HG03196 (cell line): ENCODE measurements around the gene DNAJC22.
"Not testable (repeated sequence)": the region's sequence is repeated elsewhere in the genome, so short reads cannot be mapped to it uniquely, and the experiment has no call there.

Experiments used
- ATAC-seq: cut with Tn5 transposase; IDR thresholded peaks from one replicate; pipeline ENCODE4 v1.9.1; 2021; ENCODE audit not compliant: unreplicated experiment

Gene DNAJC22

DNA sequence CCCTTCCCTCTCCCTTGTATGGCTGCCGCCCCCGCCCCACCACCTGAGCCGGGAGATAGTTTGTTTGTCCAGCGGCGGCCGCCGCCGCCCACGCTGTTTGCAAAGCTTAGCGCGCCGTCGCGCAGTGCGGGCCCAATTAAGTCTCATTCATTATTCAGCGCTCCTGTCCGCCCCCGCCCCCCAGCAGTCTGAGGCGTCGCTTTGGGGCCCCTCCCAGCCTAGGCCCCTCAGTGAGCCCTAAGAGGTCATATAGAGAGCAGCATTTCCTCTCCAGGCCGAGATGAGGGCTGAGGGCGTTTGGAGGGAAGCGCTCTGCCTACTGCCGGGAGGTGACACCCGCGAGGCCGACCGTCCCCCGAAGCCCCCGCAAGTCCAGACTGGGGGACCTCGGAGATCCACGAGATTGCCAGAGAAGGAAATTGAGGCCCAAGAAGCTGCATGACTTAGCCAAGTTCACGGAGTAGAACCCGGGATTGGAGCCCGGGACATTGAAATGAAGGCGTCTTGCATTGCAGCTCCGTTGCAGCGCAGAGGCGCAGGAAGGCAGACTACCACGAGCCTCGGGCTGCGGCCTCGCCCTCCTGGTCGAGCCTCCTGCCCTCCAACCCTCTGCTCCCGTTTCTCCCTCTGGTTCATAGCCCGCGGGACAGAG is at the start of gene DNAJC22:
Gene DNAJC22, plus strand, starts transcription at position 230 of the 652 bp plus-strand sequence. CDS start 1,985 bp downstream, outside the sequence.
- no peak for ATAC-seq

DNA sequence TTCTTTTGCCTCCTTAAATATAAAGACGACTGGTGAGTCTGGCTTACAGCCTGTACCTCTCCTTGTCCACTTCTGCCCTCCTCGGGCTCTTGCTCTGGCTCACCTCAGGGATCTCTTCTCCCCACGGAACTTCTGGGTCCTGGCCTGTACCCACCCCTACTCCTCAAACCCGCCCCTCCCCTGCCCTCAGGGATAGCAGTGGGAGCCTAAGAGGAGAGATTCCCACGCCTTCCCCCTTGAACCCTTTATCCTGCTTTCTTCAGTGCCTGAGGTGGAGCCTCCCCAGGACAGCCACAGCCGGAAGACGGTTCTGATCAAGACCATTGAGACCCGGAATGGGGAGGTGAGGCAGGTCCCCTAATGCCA is 49.0 kb upstream of the DNAJC22 start:
- no peak for ATAC-seq

DNA sequence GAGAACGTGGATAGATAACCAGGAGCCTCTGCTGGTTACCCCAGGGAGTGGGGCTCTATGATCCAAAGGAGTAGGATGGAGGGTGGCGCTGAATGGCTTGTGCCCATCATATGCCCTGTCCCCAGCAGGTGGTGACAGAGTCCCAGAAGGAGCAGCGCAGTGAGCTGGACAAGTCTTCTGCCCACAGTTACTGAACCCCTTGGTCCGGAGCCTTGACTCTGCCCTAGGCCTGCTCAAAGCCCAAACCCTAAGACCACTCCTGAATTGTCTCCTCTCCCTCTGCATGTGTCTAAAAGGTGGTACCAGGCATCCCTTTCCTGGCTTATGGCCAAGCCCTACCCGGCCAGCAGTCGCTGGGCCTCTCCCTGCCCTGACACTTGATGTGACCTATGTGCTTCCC is 48.5 kb upstream of the DNAJC22 start:
- no peak for ATAC-seq

DNA sequence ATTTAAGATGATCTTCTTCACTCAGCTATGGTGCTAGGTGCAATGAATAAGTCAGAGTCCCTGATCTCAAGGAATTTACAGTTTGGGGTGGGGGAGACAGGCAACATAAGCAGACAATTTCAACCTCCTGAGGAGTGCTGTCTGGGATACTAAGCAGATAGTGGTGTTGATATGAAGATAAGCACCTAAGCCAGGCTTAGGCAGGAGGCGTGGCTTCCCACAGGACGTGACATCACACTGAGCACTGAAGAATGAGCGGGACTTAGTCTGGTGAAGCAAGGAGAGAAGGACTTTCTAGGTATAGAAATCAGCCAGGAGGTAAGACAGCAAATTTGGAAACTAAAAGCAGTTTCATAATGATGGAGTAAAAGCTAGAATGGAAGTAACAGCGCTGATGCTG is 44.9 kb upstream of the DNAJC22 start:
- ATAC-seq: no peak

DNA sequence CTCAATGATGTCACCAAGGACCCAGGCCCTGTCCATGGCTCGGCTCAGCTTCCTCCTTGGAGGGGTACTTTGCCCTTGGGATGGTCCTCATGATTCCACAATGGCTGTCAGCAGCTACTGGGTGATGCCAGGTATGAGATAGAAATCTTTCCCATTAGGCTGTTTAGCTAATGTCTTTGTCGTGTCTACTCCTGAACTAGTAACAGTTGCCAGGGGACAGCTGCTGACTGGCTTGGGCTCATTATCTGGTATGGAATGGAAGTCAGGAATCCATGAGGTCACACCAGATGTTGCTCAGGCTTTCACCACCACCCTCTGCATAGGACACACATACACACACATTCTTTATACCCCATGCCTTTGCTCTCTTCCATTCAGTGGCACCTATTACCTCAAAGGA is 42.5 kb upstream of the DNAJC22 start:
- no peak for ATAC-seq

DNA sequence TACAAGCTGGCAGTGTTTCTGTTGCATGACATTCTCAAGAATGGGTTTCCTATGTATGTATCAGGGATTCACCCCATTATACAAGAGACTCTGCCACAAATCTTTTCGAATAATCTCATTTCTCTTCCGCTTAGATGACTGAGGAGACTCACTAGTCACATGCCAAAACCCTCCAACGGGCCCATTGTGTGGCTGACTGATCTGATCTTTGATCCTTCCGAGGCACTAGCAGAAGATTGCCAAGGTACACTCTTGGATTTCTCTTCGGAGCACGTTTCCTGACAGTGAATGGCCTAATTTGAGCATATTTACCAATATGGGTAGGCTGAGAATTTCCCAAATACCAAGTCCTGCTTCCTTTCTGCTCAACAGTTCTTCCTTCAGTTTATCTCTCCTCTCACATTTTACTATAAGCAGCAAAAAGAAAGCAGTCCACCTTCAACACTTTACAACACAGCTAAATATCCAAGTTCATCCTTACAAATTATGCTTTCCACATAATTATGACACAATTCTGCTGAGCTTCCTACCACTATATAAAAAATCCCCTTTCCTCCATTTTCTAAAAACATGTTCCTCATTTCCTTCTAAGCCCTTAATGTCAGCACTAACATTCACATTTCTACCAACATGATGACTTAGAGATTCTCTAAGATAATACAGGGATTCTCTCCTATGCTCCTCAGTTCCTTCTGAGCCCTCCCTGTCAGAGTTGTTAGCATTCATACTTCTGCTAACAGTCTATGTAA is 40.8 kb upstream of the DNAJC22 start:
- no peak for ATAC-seq

DNA sequence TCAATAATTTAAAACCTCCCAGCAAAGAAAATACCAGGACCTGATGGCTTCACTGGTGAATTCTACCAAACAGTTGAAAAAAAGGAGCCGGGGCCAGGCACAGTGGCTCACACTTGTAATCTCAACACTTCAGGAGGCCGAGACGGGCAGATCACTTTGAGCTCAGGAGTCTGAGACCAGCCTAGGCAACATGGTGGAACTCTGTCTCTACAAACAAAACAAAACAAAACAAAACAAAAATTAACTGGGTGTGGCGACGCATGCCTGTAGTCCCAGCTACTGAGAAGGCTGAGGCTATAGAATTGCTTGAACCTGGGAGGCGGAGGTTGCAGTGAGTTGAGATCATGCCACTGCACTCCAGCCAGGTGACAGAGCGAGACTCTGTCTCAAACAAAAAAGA is 37.3 kb upstream of the DNAJC22 start:
- no peak for ATAC-seq

DNA sequence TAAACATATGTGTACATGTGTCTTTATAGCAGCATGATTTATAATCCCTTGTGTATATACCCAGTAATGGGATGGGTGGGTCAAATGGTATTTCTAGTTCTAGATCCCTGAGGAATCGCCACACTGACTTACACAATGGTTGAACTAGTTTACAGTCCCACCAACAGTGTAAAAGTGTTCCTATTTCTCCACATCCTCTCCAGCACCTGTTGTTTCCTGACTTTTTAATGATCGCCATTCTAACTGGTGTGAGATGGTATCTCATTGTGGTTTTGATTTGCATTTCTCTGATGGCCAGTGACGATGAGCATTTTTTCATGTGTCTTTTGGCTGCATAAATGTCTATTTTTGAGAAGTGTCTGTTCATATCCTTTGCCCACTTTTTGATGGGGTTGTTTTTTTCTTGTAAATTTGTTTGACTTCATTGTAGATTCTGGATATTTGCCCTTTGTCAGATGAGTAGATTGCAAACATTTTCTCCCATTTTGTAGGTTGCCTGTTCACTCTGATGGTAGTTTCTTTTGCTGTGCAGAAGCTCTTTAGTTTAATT is 36.2 kb upstream of the DNAJC22 start:
- not testable (repeated sequence) for ATAC-seq

DNA sequence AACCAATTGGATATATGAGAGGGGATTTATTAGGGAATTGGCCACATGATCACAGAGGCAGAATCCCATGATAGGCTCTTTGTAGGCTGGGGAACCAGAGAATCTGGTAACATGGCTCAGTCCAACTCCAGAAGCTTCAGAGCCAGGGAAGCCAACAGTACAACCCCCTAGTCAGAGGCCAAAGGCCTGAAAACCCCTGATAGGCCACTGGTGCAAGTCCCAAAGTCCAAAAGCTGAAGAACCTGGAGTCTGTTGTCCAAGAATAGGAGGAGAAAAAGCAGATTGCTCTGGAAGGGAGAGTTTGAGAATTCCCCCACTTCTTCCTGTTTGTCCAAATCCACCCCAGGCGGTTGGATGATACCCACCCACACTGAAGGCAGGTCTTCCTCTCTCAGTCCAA is 31.9 kb upstream of the DNAJC22 start:
- no peak for ATAC-seq

DNA sequence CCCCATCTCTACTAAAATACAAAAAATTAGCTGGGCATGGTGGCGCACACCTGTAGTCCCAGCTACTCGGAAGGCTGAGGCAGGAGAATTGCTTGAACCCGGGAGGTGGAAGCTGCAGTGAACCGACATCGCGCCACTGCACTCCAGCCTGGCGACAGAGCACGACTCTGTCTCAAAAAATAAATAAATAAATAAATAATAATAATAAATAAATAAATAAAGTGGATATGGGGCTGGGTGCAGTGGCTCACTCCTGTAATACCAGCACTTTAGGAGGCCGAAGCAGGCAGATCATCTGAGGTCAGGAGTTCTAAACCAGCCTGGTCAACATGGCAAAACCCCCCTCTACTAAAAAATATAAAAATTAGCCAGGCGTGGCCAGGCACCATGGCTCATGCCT is 29.6 kb upstream of the DNAJC22 start:
- ATAC-seq: not testable (repeated sequence)

DNA sequence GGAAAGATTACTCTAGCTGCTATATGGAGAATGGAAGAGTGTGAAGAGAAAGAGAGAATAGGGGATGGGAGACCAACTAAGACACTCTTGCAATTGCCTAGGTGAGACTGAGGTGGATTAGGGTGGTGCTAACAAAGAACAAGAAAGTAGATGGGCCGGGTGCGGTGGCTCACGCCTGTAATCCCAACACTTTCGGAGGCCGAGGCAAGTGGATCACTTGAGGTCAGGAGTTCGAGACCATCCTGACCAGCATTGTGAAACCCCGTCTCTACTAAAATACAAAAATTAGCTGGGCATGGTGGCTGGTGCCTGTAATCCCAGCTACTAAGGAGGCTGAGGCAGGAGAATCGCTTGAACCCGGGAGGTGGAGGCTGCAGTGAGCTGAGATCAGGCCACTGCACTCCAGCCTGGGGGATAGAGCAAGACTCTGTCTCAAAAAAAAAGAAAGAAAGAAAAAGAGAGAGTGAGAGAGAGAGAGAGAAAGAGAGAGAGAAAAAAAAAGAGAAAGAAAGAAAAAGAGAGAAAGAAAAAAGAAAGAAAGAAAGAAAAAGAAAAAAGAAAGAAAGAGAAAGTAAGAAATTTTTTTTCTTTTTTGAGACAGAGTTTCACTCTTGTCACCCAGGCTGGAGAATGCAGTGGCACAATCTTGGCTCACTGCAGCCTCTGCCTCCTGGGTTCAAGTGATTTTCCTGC is 26.1 kb upstream of the DNAJC22 start:
- not testable (repeated sequence) for ATAC-seq

DNA sequence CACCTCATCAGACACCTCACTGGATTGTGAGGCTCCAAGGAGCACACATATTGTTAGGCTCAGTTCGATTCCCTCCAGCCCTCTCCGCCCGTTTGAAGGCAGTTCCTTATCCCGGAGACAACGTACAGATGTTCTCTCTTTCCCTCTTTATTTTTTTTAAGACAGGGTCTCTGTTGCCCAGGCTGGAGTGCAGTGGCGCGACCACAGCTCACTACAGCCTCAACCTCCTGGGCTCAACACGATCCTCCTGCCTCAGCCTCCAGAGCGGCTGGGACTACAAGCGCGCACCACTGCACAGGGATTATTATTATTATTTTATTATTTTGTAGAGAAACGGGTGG is 24.4 kb upstream of the DNAJC22 start:
- ATAC-seq: no peak

DNA sequence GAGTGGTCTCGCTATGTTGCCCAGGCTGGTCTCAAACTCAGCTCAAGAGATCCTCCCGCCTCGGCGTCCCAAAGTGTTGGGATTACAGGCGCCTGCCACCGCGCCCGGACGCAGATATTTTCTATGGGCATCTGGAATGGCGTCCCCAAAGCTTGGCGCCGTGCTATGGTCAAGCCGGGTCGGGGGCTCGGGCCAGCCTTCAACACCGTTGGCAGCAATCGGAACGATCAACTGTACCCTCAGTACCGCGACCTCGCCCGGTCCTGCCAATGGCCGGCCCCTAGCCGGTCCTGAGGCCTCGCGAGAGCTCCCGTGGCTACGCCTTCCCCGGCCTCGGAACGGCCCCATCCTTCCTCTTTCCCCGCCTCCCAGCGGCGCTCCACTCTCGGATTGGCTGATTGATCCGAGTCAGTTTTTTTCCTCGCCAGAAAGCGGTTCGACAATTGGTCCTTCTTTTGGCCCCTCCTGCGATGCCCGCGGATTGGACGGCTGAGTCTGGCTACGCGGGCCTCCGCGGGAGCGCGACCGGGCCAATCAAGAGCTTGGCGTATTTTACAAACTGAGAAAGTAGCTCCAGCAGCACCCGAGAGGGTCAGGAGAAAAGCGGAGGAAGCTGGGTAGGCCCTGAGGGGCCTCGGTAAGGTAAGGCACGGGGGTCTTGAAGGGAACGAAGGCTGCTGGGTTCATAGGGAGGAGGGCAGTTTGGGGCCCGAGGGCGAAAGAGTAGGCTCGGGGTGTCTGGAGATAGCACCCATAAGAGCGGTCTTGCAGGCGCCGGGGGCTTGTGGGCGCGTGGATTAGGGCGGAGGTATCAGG is 23.8 kb upstream of the DNAJC22 start, which contains the start of gene TROAP:
Gene TROAP, plus strand, starts transcription at position 548 of the 816 bp plus-strand sequence. CDS start 354 bp downstream, outside the sequence.
- ATAC-seq: peak; percentile 95

DNA sequence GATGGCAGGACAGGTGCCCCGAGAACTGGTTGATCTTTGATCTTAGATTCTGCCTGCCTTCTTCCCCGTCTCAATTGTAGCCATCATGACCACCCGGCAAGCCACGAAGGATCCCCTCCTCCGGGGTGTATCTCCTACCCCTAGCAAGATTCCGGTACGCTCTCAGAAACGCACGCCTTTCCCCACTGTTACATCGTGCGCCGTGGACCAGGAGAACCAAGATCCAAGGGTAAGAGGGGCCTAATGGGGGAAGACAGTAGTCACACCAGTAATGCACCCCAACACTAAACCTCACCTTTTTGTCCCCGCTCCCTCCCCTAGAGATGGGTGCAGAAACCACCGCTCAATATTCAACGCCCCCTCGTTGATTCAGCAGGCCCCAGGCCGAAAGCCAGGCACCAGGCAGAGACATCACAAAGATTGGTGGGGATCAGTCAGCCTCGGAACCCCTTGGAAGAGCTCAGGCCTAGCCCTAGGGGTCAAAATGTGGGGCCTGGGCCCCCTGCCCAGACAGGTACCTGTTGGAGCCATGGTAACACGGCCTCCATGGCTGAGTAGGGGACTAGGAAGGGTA is 23.1 kb upstream of the DNAJC22 start:
- no peak for ATAC-seq

DNA sequence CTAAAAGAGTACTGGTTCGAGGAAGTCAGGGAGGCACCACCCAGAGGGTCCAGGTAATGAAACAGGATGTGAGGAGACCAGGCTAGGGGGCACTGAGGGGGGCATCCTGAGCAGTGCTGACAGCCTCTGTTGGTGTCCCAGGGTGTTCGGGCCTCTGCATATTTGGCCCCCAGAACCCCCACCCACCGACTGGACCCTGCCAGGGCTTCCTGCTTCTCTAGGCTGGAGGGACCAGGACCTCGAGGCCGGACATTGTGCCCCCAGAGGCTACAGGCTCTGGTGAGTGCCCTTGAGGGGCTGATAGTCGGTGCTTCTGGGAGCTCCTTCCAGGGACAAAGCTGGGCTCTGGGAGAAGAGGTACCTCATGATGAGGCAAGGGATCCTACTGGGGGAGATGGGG is 21.1 kb upstream of the DNAJC22 start:
- no peak for ATAC-seq

DNA sequence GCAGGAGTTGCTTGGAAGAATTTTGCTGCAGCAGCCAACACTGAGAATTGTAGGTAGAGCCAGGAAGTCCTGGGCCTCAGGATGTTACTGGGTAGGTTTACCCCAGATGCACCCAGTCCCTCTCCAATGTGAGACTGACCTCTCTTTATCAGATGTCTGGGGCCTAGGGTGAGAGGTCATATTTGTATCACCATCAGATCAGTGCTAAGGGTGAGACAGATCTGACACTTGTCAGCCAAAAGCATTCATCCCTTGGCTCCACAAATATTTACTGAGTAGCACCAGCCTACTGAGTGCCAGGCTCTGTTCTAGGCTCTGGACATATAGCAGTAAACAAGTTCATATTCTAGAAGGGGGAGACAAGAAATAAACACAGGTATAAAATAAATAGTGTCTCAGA is 19.3 kb upstream of the DNAJC22 start:
- ATAC-seq: no peak

DNA sequence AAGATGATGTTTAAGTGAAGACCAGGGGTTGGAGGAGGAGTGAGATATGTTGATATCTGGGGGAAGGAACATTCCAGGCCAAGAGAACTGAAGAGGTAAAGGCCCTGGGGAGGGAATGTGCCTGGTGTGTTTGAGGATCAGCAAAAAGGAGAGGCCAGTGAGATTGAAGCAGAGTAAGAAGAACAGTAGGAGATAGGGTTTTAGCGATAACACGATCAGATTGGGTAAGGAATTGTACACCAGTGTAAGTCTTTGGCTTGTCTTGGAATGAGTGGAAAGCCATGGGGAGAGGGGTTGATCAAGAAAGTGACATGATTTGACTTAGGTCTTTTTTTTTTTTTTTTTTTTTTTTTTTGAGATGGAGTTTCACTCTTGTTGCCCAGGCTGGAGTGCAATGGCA is 18.8 kb upstream of the DNAJC22 start:
- no peak for ATAC-seq

DNA sequence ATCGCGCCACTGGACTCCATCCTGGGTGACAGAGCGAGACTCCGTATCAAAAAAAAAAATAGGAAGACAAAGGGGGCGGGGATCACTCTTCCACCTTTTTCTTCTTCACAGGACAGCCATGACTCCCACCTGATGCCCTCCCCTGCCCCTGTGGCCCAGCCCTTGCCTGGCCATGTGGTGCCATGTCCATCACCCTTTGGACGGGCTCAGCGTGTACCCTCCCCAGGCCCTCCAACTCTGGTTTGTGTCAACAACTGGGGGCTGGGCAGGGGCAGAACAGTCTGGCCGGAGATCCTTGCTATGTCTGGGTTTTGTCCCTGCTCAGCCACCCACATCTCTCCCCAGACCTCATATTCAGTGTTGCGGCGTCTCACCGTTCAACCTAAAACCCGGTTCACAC is 17.9 kb upstream of the DNAJC22 start:
- ATAC-seq: no peak

DNA sequence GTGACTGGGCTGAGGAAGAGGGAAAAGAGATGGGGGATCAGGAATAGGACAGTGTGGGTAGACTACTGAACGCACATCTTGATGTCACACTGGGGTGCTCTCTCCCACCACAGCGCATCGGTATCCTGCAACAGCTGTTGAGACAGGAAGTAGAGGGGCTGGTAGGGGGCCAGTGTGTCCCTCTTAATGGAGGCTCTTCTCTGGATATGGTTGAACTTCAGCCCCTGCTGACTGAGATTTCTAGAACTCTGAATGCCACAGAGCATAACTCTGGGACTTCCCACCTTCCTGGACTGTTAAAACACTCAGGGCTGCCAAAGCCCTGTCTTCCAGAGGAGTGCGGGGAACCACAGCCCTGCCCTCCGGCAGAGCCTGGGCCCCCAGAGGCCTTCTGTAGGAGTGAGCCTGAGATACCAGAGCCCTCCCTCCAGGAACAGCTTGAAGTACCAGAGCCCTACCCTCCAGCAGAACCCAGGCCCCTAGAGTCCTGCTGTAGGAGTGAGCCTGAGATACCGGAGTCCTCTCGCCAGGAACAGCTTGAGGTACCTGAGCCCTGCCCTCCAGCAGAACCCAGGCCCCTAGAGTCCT is 16.6 kb upstream of the DNAJC22 start:
- ATAC-seq: no peak

DNA sequence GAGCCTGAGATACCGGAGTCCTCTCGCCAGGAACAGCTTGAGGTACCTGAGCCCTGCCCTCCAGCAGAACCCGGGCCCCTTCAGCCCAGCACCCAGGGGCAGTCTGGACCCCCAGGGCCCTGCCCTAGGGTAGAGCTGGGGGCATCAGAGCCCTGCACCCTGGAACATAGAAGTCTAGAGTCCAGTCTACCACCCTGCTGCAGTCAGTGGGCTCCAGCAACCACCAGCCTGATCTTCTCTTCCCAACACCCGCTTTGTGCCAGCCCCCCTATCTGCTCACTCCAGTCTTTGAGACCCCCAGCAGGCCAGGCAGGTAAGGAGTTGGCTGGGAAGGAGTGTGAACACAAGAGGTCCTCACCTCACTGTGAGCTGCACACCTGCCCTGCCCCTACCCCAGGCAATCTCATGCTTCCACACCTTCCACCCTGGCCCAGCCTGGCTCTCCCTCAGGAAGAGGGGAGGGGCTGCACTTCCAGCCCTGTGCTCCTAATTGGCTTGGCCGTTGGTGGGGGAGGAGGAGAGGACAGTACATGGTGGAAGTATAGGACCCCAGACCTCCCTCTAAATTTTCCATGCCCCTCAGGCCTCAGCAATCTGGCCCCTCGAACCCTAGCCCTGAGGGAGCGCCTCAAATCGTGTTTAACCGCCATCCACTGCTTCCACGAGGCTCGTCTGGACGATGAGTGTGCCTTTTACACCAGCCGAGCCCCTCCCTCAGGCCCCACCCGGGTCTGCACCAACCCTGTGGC is 15.9 kb upstream of the DNAJC22 start:
- ATAC-seq: no peak
